Gastrocnemius medialis (tissue), 4 donors: ENCODE data around the gene ZDHHC17. TPM values are rescaled to one million over a fixed set of nuclear protein-coding genes. Genes with fewer than 3 reads are reported as not detected.
A peak's percentile ranks its signal among the peaks of the same experiment; 100 is the strongest.

ENCODE experiments used
- ATAC-seq, 2 donors: fragments of 150-250 bp; one replicate each; pipeline ENCODE4 v1.9.1; 2016
- DNase-seq, 2 donors: peaks; one replicate each; pipeline ENCODE4 v3.0.0-alpha.2; 2019
- H3K27ac ChIP-seq, 4 donors: fragments of 200-600 bp; sonication (generic); 1 replicate in 1 of 4; 2 replicates in 3 of 4; pipeline ENCODE4 v1.5.1; 2016 to 2018; ENCODE audit warnings: mild to moderate bottlenecking in 2 of 4, moderate library complexity in 1 of 4
- H3K27me3 ChIP-seq, 3 donors: fragments of 200-600 bp; sonication (generic) in 2 of 3; 1 replicate in 1 of 3; 2 replicates in 2 of 3; pipeline versions ENCODE4 v1.5.1 to v1.6.0; 2016 to 2019; ENCODE audit warnings: mild to moderate bottlenecking in 1 of 3, moderate library complexity in 1 of 3
- H3K36me3 ChIP-seq, 2 donors: fragments of 200-600 bp; sonication (generic) in 1 of 2; one replicate each; pipeline ENCODE4 v1.5.1; 2017 to 2018
- H3K4me1 ChIP-seq, 2 donors: fragments of 200-600 bp; sonication (generic) in 1 of 2; one replicate each; pipeline ENCODE4 v1.5.1; 2016 to 2017; ENCODE audit warnings: mild to moderate bottlenecking in 2 of 2
- H3K4me3 ChIP-seq, 4 donors: fragments of 200-600 bp; sonication (generic) in 3 of 4; 1 replicate in 1 of 4; 2 replicates in 3 of 4; pipeline ENCODE4 v1.5.1; 2016 to 2019; ENCODE audit warnings: mild to moderate bottlenecking in 2 of 4
- H3K9me3 ChIP-seq, 3 donors: fragments of 200-600 bp; sonication (generic) in 2 of 3; 1 replicate in 1 of 3; 2 replicates in 2 of 3; pipeline ENCODE4 v1.5.1; 2016 to 2019
- CTCF ChIP-seq, 5 experiments: fragments of 450-650 bp in 3 of 5; fragments of 200-600 bp in 2 of 5; sonication (generic) in 2 of 5; IDR thresholded peaks in 4 of 5; conservative IDR thresholded peaks in 1 of 5; 1 replicate in 4 of 5; 2 replicates in 1 of 5; pipeline ENCODE4 v1.5.1; 2016 to 2019; ENCODE audit warnings: antibody characterized with exemption in 5 of 5, mild to moderate bottlenecking in 3 of 5, moderate library complexity in 3 of 5
- POLR2A ChIP-seq, 2 donors: fragments of 450-650 bp; IDR thresholded peaks; one replicate each; pipeline ENCODE4 v1.6.1; 2017; ENCODE audit warnings: antibody characterized with exemption in 2 of 2, mild to moderate bottlenecking in 2 of 2, moderate library complexity in 2 of 2
- in situ Hi-C, 4 donors: fragments of 200-750 bp; cut with MboI; loops; one replicate each; pipeline versions ENCODE4 v1.15.0 to v1.8.0; 2017; ENCODE audit warnings: low sequenced_read_pairs in 4 of 4
- intact Hi-C: fragments of 100-400 bp; cut with DNase I; formaldehyde crosslinking; loops from one replicate; pipeline ENCODE4 v1.15.1; 2023; ENCODE audit warnings: low total_unique reads
- total RNA-seq, 4 donors: library from RNA; depleted of rRNA; stranded (reverse); fragments of >200 nt; gene quantifications; one replicate each; pipeline versions ENCODE4 v1.1.0 to v1.2.3, GENCODE V29; 2016

The ZDHHC17 gene
- total RNA-seq, 4 donors from 2014 or later, result 15.5 to 35.6 (median 19.3) TPM

DNA sequence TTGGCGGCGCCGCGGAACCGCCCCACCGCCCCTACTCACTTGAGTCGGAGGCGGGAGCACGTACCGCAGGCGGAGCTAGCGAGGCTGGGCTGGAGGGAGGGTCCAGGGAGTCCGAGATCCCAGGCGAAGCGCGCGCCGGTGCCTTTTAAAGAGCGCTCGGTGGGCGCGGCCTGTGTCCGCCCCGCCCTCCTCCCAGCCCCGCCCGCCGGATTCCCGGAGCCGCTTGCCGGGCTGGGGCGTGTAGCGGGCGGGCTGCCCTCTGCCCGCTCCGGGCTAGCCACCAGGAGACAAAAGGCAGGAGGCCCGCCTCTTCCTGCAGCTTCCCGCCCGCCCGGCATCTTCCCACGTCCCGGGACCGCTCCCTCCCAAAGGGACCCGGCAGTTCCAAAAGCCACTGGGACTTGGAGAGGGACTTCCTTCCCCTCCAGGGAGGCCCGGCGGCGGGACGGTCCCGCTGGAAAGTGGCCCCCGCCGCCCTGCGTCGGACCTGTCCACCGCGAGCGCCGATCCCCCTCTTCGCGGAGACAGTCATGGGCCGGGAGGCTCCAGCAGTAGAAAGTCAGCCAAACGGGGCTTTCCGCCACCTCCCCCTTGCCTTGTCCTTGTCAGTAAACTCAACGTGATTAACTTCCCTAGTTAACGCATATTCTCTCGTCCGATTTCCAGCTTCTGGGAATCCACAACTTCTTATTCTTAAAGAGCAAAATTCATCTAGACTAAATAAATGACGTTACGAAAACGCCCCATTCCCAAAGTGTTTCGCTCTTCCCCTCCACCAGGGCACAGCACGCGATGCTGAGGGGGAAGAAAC lies 115.2 kb downstream of the ZDHHC17 start, which contains the start of gene CSRP2:
TSS of gene CSRP2 (minus strand) at position 121 of the 811 bp plus-strand sequence. CDS start 12,759 bp downstream, outside the sequence.
- no peaks in the 10 kb centered on the region for H3K9me3 ChIP-seq
- peak; percentile 88 to 89 for ATAC-seq
- peak; percentile 53 to 73 for DNase-seq
- in situ Hi-C loops (no loop called here), intact Hi-C loops (no loop called here)
- peaks cover 13 to 16% of the 10 kb centered on the region in 2 donors for H3K4me1 ChIP-seq
- TF ChIP-seq CTCF (IDR thresholded peaks at IDR 0.05 in 4 of 5, conservative IDR thresholded peaks at IDR 0.05 in 1 of 5) (peak in 1 of 5 experiments; percentile 24), POLR2A (IDR thresholded peaks at IDR 0.05) (peak; percentile 65 to 89)
- no peaks in the 10 kb centered on the region for H3K36me3 ChIP-seq
- no peaks in the 10 kb centered on the region for H3K27me3 ChIP-seq
- peak within 1 kb of the TSS; percentile 73 to 82 (median 78) for H3K4me3 ChIP-seq
- H3K27ac ChIP-seq, result peak within 1 kb of the TSS; percentile 76 to 82 (median 79)

DNA sequence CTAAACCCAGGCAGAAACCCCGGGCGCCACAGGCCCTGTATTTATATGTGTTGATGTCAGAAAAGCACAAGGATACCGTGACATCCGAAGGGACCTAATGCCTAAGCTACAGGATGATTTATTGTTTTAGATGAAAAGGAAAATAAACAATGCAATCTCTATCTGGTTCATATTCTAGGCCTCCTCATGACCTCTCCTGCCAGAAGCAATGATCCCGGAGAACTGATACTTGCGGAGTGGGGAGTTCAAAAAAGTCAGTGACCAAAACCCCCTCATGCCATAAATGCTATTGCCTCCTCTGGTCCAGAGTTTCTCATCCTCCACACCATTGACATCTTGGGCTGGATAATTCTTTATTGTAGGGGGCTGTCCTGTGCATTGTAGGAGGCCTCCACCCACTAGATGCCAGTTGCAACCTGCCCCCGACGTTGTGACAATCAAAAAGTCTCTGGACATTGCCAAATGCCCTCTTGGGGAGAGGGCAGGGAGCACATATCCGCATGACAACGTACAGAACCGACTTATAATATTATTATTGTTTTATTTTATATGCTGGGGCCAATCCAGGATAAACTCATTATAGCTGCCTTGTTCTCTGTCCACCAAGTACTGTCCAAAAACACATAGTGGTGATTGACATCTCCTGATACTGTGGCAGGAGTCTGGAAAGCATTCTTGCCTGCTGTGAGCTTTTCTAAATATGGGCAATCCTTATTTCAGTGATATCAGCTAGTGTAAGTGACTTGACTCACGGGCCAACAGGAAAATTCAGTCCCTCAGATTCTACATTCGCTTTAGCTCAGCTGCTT lies 116.0 kb downstream of the ZDHHC17 start:
- Histone ChIP-seq H3K9me3 (no peaks in the 10 kb centered on the region), H3K36me3 (no peaks in the 10 kb centered on the region), H3K4me1 (peaks cover 10 to 13% of the 10 kb centered on the region in 2 donors), H3K27ac (peak overlapping the region; percentile 76 to 82 (median 79)), H3K4me3 (peak overlapping the region; percentile 73 to 82 (median 78)), H3K27me3 (no peaks in the 10 kb centered on the region)
- DNase-seq, result no peak
- TF ChIP-seq POLR2A (IDR thresholded peaks at IDR 0.05) (no peak), CTCF (IDR thresholded peaks at IDR 0.05 in 4 of 5, conservative IDR thresholded peaks at IDR 0.05 in 1 of 5) (no peak)
- no peak for ATAC-seq
- intact Hi-C loops (no loop called here), in situ Hi-C loops (no loop called here)

- Histone ChIP-seq H3K4me1 (peaks cover 10 to 13% of the 10 kb centered on the region in 2 donors), H3K9me3 (no peaks in the 10 kb centered on the region), H3K27ac (peak overlapping the region in 2 of 4 donors; percentile 79 to 82), H3K4me3 (no peak overlapping the region), H3K36me3 (no peaks in the 10 kb centered on the region), H3K27me3 (no peaks in the 10 kb centered on the region)
- DNase-seq, result no peak
- TF ChIP-seq POLR2A (IDR thresholded peaks at IDR 0.05), result no peak
- TF ChIP-seq CTCF (IDR thresholded peaks at IDR 0.05 in 4 of 5, conservative IDR thresholded peaks at IDR 0.05 in 1 of 5), result no peak
- ATAC-seq, result no peak
- in situ Hi-C loops (no loop called here), intact Hi-C loops (no loop called here)
Observed at GRCh38 chr12:76880519-76881023, 116.7 kb downstream of the ZDHHC17 start.

DNA sequence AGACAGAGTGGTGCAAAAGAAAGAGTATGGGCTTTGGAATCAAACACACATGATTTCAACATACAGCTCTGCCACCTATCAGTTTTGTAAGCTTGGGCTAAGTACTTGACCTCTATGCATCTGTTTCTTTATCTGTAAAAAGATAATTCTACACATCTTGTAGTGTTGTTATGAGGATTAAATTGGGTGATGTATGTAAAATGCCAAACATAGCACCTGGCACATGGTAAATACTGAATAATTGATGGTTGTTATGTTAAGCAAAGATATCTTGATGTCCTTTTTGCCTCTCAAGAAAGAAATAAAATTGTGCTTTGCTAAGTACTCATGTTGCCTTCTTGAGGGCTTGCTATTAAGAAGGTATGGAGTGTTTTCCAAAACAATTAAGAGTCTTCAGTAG lies 117.2 kb downstream of the ZDHHC17 start:
- in situ Hi-C loops, result no loop called here
- peaks cover 10 to 13% of the 10 kb centered on the region in 2 donors for H3K4me1 ChIP-seq
- no peak for DNase-seq

More for the DNA sequence above, 117.2 kb downstream of the ZDHHC17 start:
- no peaks in the 10 kb centered on the region for H3K27me3 ChIP-seq
- intact Hi-C loops, result no loop called here
- ATAC-seq, result no peak
- no peak overlapping the region for H3K4me3 ChIP-seq
- H3K9me3 ChIP-seq, result no peaks in the 10 kb centered on the region
- no peaks in the 10 kb centered on the region for H3K36me3 ChIP-seq
- H3K27ac ChIP-seq, result no peak overlapping the region
- TF ChIP-seq POLR2A (IDR thresholded peaks at IDR 0.05) (no peak), CTCF (IDR thresholded peaks at IDR 0.05 in 4 of 5, conservative IDR thresholded peaks at IDR 0.05 in 1 of 5) (no peak)
